HL-60 (cell line): ENCODE results near the gene GKN2.
A peak's percentile ranks its signal among the peaks of the same experiment; 100 is the strongest.
"Not testable (repeated sequence)": the region's sequence is repeated elsewhere in the genome, so short reads cannot be mapped to it uniquely, and the experiment has no call there.

Source experiments
- DNase-seq, 2 experiments: peaks; one replicate each; pipeline ENCODE4 v3.0.0-alpha.2; 2010 to 2020; ENCODE audit warnings: low read depth in 1 of 2, low spot score in 1 of 2
- H3K27ac ChIP-seq: fragments of 250-450 bp; sonication (Bioruptor Pico); replicated peaks from 2 replicates; pipeline ENCODE4 v1.5.1; 2020; ENCODE audit warnings: mild to moderate bottlenecking, moderate library complexity
- H3K27me3 ChIP-seq: fragments of 250-450 bp; sonication (Bioruptor Pico); 2 replicates; pipeline ENCODE4 v1.5.1; 2021; ENCODE audit warnings: mild to moderate bottlenecking, moderate library complexity; ENCODE audit not compliant: insufficient read depth, poor library complexity, severe bottlenecking
- H3K4me3 ChIP-seq: replicated peaks from 2 replicates; pipeline ENCODE4 v1.5.1; 2011; ENCODE audit warnings: mild to moderate bottlenecking, control low read depth, low read length; ENCODE audit not compliant: insufficient read depth
- CTCF ChIP-seq: IDR thresholded peaks from one replicate; pipeline ENCODE4 v1.5.1; 2011; ENCODE audit warnings: low read length, control low read depth, inconsistent platforms; ENCODE audit not compliant: insufficient read depth
- GABPA ChIP-seq: IDR thresholded peaks from 2 replicates; pipeline ENCODE4 v1.6.1; 2012; ENCODE audit warnings: low read depth
- POLR2AphosphoS5 ChIP-seq: IDR thresholded peaks from 2 replicates; pipeline ENCODE4 v1.6.1; 2012; ENCODE audit warnings: low read depth
- REST ChIP-seq: IDR thresholded peaks from 2 replicates; pipeline ENCODE4 v1.6.1; 2012; ENCODE audit warnings: low read depth; ENCODE audit not compliant: insufficient replicate concordance
- SPI1 ChIP-seq: IDR thresholded peaks from 2 replicates; pipeline ENCODE4 v1.6.1; 2012; ENCODE audit warnings: low read depth, mild to moderate bottlenecking, borderline replicate concordance

The GKN2 gene

GRCh38 chr2:68901199-68901514, 51.5 kb downstream of the GKN2 start:
- DNase-seq, result peak in 1 of 2 experiments; percentile 57
- H3K27me3 ChIP-seq, result no peaks in the 10 kb centered on the region
- no peak overlapping the region for H3K27ac ChIP-seq
- no peak overlapping the region for H3K4me3 ChIP-seq
- TF ChIP-seq GABPA, result no peak
- TF ChIP-seq POLR2AphosphoS5, result no peak
- no peak for TF ChIP-seq SPI1
- TF ChIP-seq REST, result no peak
- TF ChIP-seq CTCF, result peak; percentile 29

GRCh38 chr2:68900496-68901198, 52.0 kb downstream of the GKN2 start:
- DNase-seq, result peak in 1 of 2 experiments; percentile 76
- TF ChIP-seq CTCF (peak; percentile 16), POLR2AphosphoS5 (no peak), GABPA (no peak), SPI1 (no peak), REST (no peak)
- H3K4me3 ChIP-seq, result no peak overlapping the region
- no peaks in the 10 kb centered on the region for H3K27me3 ChIP-seq
- no peak overlapping the region for H3K27ac ChIP-seq

- not testable (repeated sequence) for H3K27me3 ChIP-seq, H3K27ac ChIP-seq, H3K4me3 ChIP-seq, DNase-seq
These were observed 56.7 kb downstream of the GKN2 start for GRCh38 chr2:68895981-68896380.
